NCI-H2171 treated with DMSO at 0.1 percent for 48 hours (cell line): ENCODE data around the gene PSMB11.
"Not testable (repeated sequence)": the region's sequence is repeated elsewhere in the genome, so short reads cannot be mapped to it uniquely, and the experiment has no call there.

Experiments
- DNase-seq: peaks from one replicate; lab custom pipeline; 2025; lab: John Stamatoyannopoulos, UW

Gene PSMB11

GRCh38 chr14:23042162-23042965 lies at the start of gene PSMB11:
TSS of gene PSMB11 (plus strand) at chr14:23042212. CDS start at chr14:23042226, 14 bp downstream.
- DNase-seq: no peak

GRCh38 chr14:22993517-22993916 lies 48.5 kb upstream of the PSMB11 start:
- no peak for DNase-seq

- peak; percentile 90 for DNase-seq
Observed at GRCh38 chr14:22994762-22995275, 47.2 kb upstream of the PSMB11 start.

- no peak for DNase-seq
Observed at GRCh38 chr14:22995889-22996625, 46.0 kb upstream of the PSMB11 start.

- DNase-seq: peak; percentile 100
Observed at GRCh38 chr14:22996768-22997654, 45.0 kb upstream of the PSMB11 start.

GRCh38 chr14:22997676-22998323 lies 44.2 kb upstream of the PSMB11 start:
- peak; percentile 95 for DNase-seq

GRCh38 chr14:22998329-22999012 lies 43.5 kb upstream of the PSMB11 start:
- no peak for DNase-seq

GRCh38 chr14:23000860-23001259 lies 41.2 kb upstream of the PSMB11 start:
- DNase-seq: no peak

- DNase-seq: no peak
Observed at GRCh38 chr14:23002592-23002991, 39.4 kb upstream of the PSMB11 start.

GRCh38 chr14:23004274-23004673 lies 37.7 kb upstream of the PSMB11 start:
- not testable (repeated sequence) for DNase-seq

- no peak for DNase-seq
Observed at GRCh38 chr14:23005451-23006187, 36.4 kb upstream of the PSMB11 start.

GRCh38 chr14:23006188-23006534 lies 35.9 kb upstream of the PSMB11 start:
- no peak for DNase-seq

- peak; percentile 100 for DNase-seq
Observed at GRCh38 chr14:23006544-23007419, 35.2 kb upstream of the PSMB11 start.

- peak; percentile 58 for DNase-seq
Observed at GRCh38 chr14:23008831-23009230, 33.2 kb upstream of the PSMB11 start.

- DNase-seq: no peak
Observed at GRCh38 chr14:23009483-23009938, 32.5 kb upstream of the PSMB11 start.

GRCh38 chr14:23009939-23010726 lies 31.9 kb upstream of the PSMB11 start, which contains the start of gene C14orf93:
TSS of gene C14orf93 (minus strand) at chr14:23010143. CDS start at chr14:22999023, 11,120 bp downstream.
- DNase-seq: peak; percentile 95

- DNase-seq: peak; percentile 72
Observed at GRCh38 chr14:23013054-23013748, 28.8 kb upstream of the PSMB11 start.

- not testable (repeated sequence) for DNase-seq
Observed at GRCh38 chr14:23013749-23014054, 28.3 kb upstream of the PSMB11 start.
